ENCODE results near the gene HIF1AN. TPM values are rescaled to one million over a fixed set of nuclear protein-coding genes. Genes with fewer than 3 reads are reported as not detected.

Gene HIF1AN
- total RNA-seq, 1 donor from 2014 or later: 62.9 TPM

- Mint-ChIP-seq H3K9me3 (no peaks in the 10 kb centered on the region), H3K36me3 (no peaks in the 10 kb centered on the region), H3K4me1 (ENCODE audit: unreplicated experiment) (no peaks in the 10 kb centered on the region), H3K27ac (no peak overlapping the region), H3K27me3 (peaks cover 73% of the 10 kb centered on the region), H3K4me3 (no peak overlapping the region)
- no peak for TF ChIP-seq CTCF (conservative IDR thresholded peaks at IDR 0.05)
- DNase-seq (ENCODE audit: extremely low spot score, unreplicated experiment): peak; percentile 25
Measured at GRCh38 chr10:100579261-100580090, 43.7 kb downstream of the HIF1AN start.

DNA sequence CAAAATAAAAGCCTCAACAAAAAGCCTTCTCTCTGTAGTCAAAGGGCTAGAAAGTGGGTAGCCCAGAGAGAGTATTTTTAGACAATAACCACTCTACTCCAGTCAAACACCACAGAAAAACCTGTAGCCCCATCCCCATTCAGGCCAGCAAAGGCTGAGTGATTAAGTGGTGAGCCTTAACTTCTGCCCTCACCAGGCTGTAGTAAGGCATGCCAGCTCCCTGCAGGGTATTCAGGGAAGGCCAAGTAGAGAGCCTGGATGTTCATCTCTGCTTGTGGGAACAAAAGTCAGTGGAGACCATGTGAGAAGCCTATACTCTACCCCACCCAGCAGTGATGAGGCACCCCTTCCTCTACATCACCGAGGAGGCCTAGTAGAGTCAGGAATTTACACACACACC lies 51.2 kb downstream of the HIF1AN start:
- H3K27ac Mint-ChIP-seq: no peak overlapping the region
- no peaks in the 10 kb centered on the region for H3K4me1 Mint-ChIP-seq (ENCODE audit: unreplicated experiment)
- no peaks in the 10 kb centered on the region for H3K36me3 Mint-ChIP-seq
- no peaks in the 10 kb centered on the region for H3K9me3 Mint-ChIP-seq
- no peak overlapping the region for H3K4me3 Mint-ChIP-seq
- TF ChIP-seq CTCF (conservative IDR thresholded peaks at IDR 0.05): no peak
- DNase-seq (ENCODE audit: extremely low spot score, unreplicated experiment): no peak
- H3K27me3 Mint-ChIP-seq: peaks cover 69% of the 10 kb centered on the region

DNA sequence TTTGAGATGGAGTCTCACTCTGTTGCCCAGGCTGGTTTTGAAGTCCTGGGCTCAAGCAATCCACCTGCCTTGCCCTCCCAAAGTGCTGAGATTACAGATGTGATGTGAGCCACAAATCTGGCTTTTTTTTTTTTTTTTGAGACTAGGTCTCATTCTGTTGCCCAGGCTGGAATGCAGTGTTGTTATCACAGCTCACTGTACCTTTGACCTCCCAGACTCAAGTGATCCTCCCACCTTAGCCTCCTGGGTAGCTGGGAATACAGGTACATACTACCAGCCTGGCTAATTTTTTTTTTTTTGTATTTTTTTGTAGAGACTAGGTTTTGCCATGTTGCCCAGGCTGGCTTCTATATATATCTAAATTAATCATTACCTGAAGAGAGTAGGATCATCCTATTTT lies 62.4 kb downstream of the HIF1AN start:
- no peaks in the 10 kb centered on the region for H3K36me3 Mint-ChIP-seq
- no peaks in the 10 kb centered on the region for H3K9me3 Mint-ChIP-seq
- no peak for TF ChIP-seq CTCF (conservative IDR thresholded peaks at IDR 0.05)
- no peak overlapping the region for H3K4me3 Mint-ChIP-seq
- H3K27ac Mint-ChIP-seq: no peak overlapping the region
- DNase-seq (ENCODE audit: extremely low spot score, unreplicated experiment): no peak
- peaks cover 48% of the 10 kb centered on the region for H3K27me3 Mint-ChIP-seq
- no peaks in the 10 kb centered on the region for H3K4me1 Mint-ChIP-seq (ENCODE audit: unreplicated experiment)

- Mint-ChIP-seq H3K36me3 (no peaks in the 10 kb centered on the region), H3K9me3 (no peaks in the 10 kb centered on the region), H3K4me3 (no peak overlapping the region), H3K27ac (no peak overlapping the region), H3K27me3 (peaks cover 46% of the 10 kb centered on the region), H3K4me1 (ENCODE audit: unreplicated experiment) (no peaks in the 10 kb centered on the region)
- no peak for DNase-seq (ENCODE audit: extremely low spot score, unreplicated experiment)
- TF ChIP-seq CTCF (conservative IDR thresholded peaks at IDR 0.05): no peak
Measured at GRCh38 chr10:100600218-100600617, 64.5 kb downstream of the HIF1AN start.

GRCh38 chr10:100607439-100607838 lies 71.7 kb downstream of the HIF1AN start:
- H3K9me3 Mint-ChIP-seq: no peaks in the 10 kb centered on the region
- no peak overlapping the region for H3K27ac Mint-ChIP-seq
- no peak overlapping the region for H3K4me3 Mint-ChIP-seq
- no peaks in the 10 kb centered on the region for H3K36me3 Mint-ChIP-seq
- H3K27me3 Mint-ChIP-seq: peaks cover 70% of the 10 kb centered on the region
- peak; percentile 24 for DNase-seq (ENCODE audit: extremely low spot score, unreplicated experiment)
- no peaks in the 10 kb centered on the region for H3K4me1 Mint-ChIP-seq (ENCODE audit: unreplicated experiment)
- TF ChIP-seq CTCF (conservative IDR thresholded peaks at IDR 0.05): no peak

Other genes starting within 250 kb of the HIF1AN start
- gene BLOC1S2, start 249.3 kb upstream of the HIF1AN start, total RNA-seq (ENCODE audit: low replicate concordance): 39.5 and 59.3 TPM in 2 replicates
- 0.26 TPM in 1 of 2 replicates, not detected in the other for gene PKD2L1, start 205.7 kb upstream of the HIF1AN start, total RNA-seq (ENCODE audit: low replicate concordance)
- gene SCD, start 188.7 kb upstream of the HIF1AN start, total RNA-seq (ENCODE audit: low replicate concordance): 242 and 255 TPM in 2 replicates
- gene WNT8B, start 72.9 kb upstream of the HIF1AN start, total RNA-seq (ENCODE audit: low replicate concordance): 0.29 and 0.68 TPM in 2 replicates
- 8.9 and 20.9 TPM in 2 replicates for gene SEC31B, start 16.1 kb upstream of the HIF1AN start, total RNA-seq (ENCODE audit: low replicate concordance)
- gene NDUFB8, start 6.1 kb upstream of the HIF1AN start, total RNA-seq (ENCODE audit: low replicate concordance): 195 and 196 TPM in 2 replicates
- 0.19 and 4.4 TPM in 2 replicates for gene PAX2, start 209.6 kb downstream of the HIF1AN start, total RNA-seq (ENCODE audit: low replicate concordance)